GM19099 (cell line): ENCODE data around the gene EEF2KMT.

ENCODE experiments used
- POLR2A ChIP-seq: IDR thresholded peaks from 3 replicates; pipeline ENCODE4 v1.6.1; 2011; ENCODE audit warnings: low read depth; ENCODE audit not compliant: insufficient read length; ENCODE audit errors: extremely low read depth

Gene EEF2KMT

GRCh38 chr16:5097470-5098220 lies at the start of gene EEF2KMT:
Gene EEF2KMT (minus strand): TSS chr16:5097795. CDS start chr16:5097739, 56 bp downstream.
- peak; percentile 51 for TF ChIP-seq POLR2A

GRCh38 chr16:5143761-5144620 lies 46.4 kb upstream of the EEF2KMT start:
- no peak for TF ChIP-seq POLR2A

- no peak for TF ChIP-seq POLR2A
Measured at GRCh38 chr16:5108505-5109158, 11.0 kb upstream of the EEF2KMT start.

GRCh38 chr16:5078626-5079025 lies 19.0 kb downstream of the EEF2KMT start:
- no peak for TF ChIP-seq POLR2A

- no peak for TF ChIP-seq POLR2A
Measured at GRCh38 chr16:5077304-5077703, 20.3 kb downstream of the EEF2KMT start.

- TF ChIP-seq POLR2A, result no peak
Measured at GRCh38 chr16:5075637-5076036, 22.0 kb downstream of the EEF2KMT start.

- no peak for TF ChIP-seq POLR2A
Measured at GRCh38 chr16:5073279-5073629, 24.3 kb downstream of the EEF2KMT start.

- no peak for TF ChIP-seq POLR2A
Measured at GRCh38 chr16:5072334-5073278, 25.0 kb downstream of the EEF2KMT start.

GRCh38 chr16:5071681-5072333 lies 25.8 kb downstream of the EEF2KMT start, which contains the start of gene ALG1:
Gene ALG1 (plus strand): TSS chr16:5071843. CDS start chr16:5071850, 7 bp downstream.
- TF ChIP-seq POLR2A, result peak; percentile 99

- TF ChIP-seq POLR2A, result no peak
Measured at GRCh38 chr16:5071341-5071680, 26.3 kb downstream of the EEF2KMT start.

- TF ChIP-seq POLR2A, result no peak
Measured at GRCh38 chr16:5070431-5071186, 27.0 kb downstream of the EEF2KMT start.

- no peak for TF ChIP-seq POLR2A
Measured at GRCh38 chr16:5069854-5070253, 27.7 kb downstream of the EEF2KMT start.

- TF ChIP-seq POLR2A, result no peak
Measured at GRCh38 chr16:5069048-5069447, 28.5 kb downstream of the EEF2KMT start.

- no peak for TF ChIP-seq POLR2A
Measured at GRCh38 chr16:5066511-5066910, 31.1 kb downstream of the EEF2KMT start.

- no peak for TF ChIP-seq POLR2A
Measured at GRCh38 chr16:5065813-5066212, 31.8 kb downstream of the EEF2KMT start, which contains the start of gene C16orf89. Gene C16orf89 (minus strand): TSS chr16:5065956. CDS start chr16:5065908, 48 bp downstream.
